HG03108 (cell line): ENCODE results near the gene PRKCB.
"Not testable (repeated sequence)": the region's sequence is repeated elsewhere in the genome, so short reads cannot be mapped to it uniquely, and the experiment has no call there.

Experiments
- ATAC-seq: cut with Tn5 transposase; IDR thresholded peaks from one replicate; pipeline ENCODE4 v1.9.1; 2021; ENCODE audit warnings: moderate library complexity; ENCODE audit not compliant: unreplicated experiment

Gene PRKCB

GRCh38 chr16:24204150-24204665 is 368.4 kb downstream of the PRKCB start:
- ATAC-seq, result no peak

- no peak for ATAC-seq
Observed at GRCh38 chr16:24206926-24207325, 371.1 kb downstream of the PRKCB start.

GRCh38 chr16:24208710-24209109 is 372.9 kb downstream of the PRKCB start:
- ATAC-seq, result no peak

GRCh38 chr16:24214992-24215391 is 379.2 kb downstream of the PRKCB start:
- no peak for ATAC-seq

- no peak for ATAC-seq
Observed at GRCh38 chr16:24216961-24217360, 381.2 kb downstream of the PRKCB start.

GRCh38 chr16:24217461-24217860 is 381.7 kb downstream of the PRKCB start:
- no peak for ATAC-seq

- no peak for ATAC-seq
Observed at GRCh38 chr16:24218299-24218698, 382.5 kb downstream of the PRKCB start.

- no peak for ATAC-seq
Observed at GRCh38 chr16:24221219-24221618, 385.4 kb downstream of the PRKCB start.

GRCh38 chr16:24228514-24228913 is 392.7 kb downstream of the PRKCB start:
- no peak for ATAC-seq

- no peak for ATAC-seq
Observed at GRCh38 chr16:24232936-24233335, 397.2 kb downstream of the PRKCB start.

GRCh38 chr16:24234737-24235136 is 399.0 kb downstream of the PRKCB start:
- no peak for ATAC-seq

GRCh38 chr16:24235806-24236205 is 400.0 kb downstream of the PRKCB start:
- no peak for ATAC-seq

GRCh38 chr16:24238846-24239245 is 403.1 kb downstream of the PRKCB start:
- ATAC-seq, result not testable (repeated sequence)

- no peak for ATAC-seq
Observed at GRCh38 chr16:24246911-24247607, 411.3 kb downstream of the PRKCB start.

- no peak for ATAC-seq
Observed at GRCh38 chr16:24253192-24253591, 417.4 kb downstream of the PRKCB start.

- no peak for ATAC-seq
Observed at GRCh38 chr16:24255456-24256371, 419.9 kb downstream of the PRKCB start, which contains the start of gene CACNG3. TSS of gene CACNG3 (plus strand) at chr16:24256335. CDS start at chr16:24256755, 420 bp downstream.

GRCh38 chr16:24257958-24258357 is 422.2 kb downstream of the PRKCB start:
- ATAC-seq, result no peak

- ATAC-seq, result no peak
Observed at GRCh38 chr16:24258791-24259190, 423.0 kb downstream of the PRKCB start.

GRCh38 chr16:24262816-24263215 is 427.0 kb downstream of the PRKCB start:
- no peak for ATAC-seq
